Stimulated activated CD8-positive, alpha-beta memory T cell treated with anti-CD3 and anti-CD28 coated beads, Interleukin-4, amount 100 ng/mL, for 24 hours (primary cell): ENCODE measurements around the gene EFNA5.
"Not testable (repeated sequence)": the region's sequence is repeated elsewhere in the genome, so short reads cannot be mapped to it uniquely, and the experiment has no call there.

Source experiments
- DNase-seq: peaks from one replicate; pipeline ENCODE4 v3.0.0-alpha.2; 2020; ENCODE audit warnings: low read depth

The EFNA5 gene

DNA sequence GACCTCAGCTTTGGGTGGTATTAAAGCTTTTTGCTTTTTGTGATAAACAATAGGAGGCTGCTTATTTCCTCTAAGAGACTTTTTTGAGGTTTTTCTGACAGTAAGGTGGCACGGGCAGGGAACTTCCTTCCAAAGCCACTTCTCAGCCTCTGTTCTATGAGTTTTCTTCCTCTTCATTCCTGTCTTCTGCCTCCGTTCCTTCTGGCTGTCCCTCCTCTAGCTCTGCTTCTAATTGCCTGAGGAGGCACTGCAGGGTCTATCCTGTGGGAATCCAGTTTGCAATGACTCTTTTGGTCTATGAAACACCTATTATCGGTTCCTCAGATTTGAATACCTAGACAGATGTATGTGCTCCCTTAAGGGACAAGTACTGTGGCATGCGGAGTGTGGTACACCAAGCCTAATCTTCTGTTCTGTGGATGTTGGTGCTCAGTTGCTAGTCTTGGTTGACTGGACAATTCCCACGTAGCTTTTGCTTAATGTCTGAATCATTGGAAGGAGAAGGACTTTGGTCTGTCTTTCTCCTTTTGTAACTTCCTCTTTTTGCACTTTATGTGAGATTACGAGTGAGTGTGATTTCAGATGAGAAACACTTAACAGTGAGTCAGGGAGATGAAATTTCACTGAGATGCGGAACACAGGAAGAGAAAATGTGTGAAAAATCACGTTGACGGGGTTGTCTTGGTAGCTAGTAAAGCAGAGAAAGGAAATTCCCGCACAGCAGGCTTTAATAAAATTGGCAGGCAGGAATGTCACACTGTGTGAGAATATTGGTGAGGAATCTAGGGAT lies 305.2 kb downstream of the EFNA5 start:
- DNase-seq: no peak

DNA sequence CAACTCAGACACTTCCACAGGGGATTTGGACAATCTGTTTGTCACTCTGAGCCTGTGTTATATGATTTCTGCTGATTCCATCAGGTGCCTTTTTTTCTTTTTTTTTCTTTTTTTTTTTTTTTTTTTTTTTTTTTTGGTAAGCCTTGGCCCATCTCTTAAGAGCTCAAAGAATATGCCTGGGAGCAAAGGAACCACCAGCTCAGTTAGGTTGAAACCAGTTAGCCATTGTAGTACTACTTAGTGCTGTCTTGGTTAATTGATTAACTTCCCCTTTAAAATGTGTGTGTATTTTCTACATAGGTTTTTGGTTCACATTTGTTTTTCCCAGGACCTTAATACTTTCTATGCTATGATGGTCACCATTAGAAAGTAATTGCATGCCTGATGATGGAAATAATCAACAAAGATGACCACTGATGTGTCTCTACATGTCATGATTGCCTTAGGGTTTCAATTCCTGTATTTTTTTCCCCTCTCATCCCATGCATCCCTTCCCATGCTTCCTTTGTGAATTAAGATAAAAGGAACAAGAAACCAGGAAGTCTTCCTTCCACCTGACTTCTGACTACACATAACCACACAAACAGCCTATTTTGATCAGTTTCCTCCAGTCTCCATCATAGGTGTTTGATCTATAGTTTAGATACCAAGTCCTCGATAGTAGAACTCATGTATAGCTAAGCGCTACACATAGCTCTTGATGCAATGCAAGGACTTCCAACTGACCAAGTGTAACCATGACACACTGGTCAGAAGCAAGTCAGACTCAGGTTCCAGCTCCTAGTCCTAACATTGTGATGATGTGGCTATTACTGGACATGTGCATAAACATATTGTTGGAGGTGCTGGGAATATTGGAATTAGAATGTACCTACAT lies 306.1 kb downstream of the EFNA5 start:
- no peak for DNase-seq

GRCh38 chr5:107363768-107364167 lies 307.0 kb downstream of the EFNA5 start:
- DNase-seq: no peak

- no peak for DNase-seq
Measured at GRCh38 chr5:107361945-107362344, 308.8 kb downstream of the EFNA5 start.

DNA sequence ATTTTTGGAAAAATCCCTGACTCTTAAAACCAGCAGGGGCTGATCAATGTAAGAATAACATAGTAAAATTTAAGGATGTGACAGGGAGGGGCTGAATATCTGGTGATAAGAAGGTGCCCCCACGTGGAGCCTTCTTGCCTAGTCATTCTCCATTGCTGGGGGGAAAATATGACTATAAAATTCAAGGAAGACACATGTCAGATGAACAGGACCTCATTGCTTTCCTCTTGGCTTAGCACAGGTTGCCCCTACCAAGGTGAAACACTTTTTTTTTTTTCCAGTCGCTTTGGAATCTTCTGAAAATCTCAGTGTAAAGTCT lies 310.9 kb downstream of the EFNA5 start:
- no peak for DNase-seq

GRCh38 chr5:107359033-107359915 lies 311.5 kb downstream of the EFNA5 start:
- no peak for DNase-seq

DNA sequence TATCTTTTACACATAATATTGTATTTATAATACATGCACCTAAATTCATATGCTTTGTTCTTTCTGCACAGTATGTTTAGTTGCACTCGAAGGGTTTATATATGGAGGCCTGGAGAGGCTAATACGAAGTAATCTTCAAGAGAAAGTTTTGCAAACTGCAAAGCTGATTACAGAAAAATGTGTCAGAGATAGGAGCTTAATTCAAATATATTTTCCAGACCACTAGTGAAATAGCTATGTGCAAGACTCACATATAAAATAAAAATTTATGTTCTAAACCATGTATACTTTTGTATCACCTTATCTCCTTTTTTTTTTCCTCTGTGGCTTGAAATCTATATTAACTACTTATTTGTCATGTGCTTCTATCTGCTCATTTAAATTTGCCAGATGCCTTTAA lies 313.8 kb downstream of the EFNA5 start:
- no peak for DNase-seq

DNA sequence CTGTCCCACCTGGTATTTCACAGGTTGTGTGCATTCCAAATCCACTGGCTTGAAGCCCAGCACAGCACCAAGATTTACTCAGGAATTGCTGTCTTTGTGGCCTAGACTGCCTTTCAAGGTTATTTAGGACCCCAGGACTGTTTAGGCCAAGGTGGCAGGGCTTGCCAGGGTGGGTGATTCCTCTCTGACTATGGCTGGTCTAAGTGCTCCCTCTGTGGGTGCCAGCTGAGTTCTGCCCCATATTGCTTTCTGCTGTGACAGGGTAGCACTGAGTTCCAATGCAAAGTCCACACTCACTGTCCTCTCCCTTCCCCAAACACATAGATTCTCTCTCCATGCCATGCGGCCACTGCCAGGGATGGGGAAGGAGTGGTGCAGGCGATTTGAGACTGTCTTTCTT lies 318.2 kb downstream of the EFNA5 start:
- no peak for DNase-seq

- not testable (repeated sequence) for DNase-seq
Measured at GRCh38 chr5:107346580-107346979, 324.2 kb downstream of the EFNA5 start.

GRCh38 chr5:107342371-107342770 lies 328.4 kb downstream of the EFNA5 start:
- no peak for DNase-seq

- no peak for DNase-seq
Measured at GRCh38 chr5:107341376-107342084, 329.2 kb downstream of the EFNA5 start.

GRCh38 chr5:107340631-107341030 lies 330.1 kb downstream of the EFNA5 start:
- no peak for DNase-seq

- no peak for DNase-seq
Measured at GRCh38 chr5:107338335-107338734, 332.4 kb downstream of the EFNA5 start.

DNA sequence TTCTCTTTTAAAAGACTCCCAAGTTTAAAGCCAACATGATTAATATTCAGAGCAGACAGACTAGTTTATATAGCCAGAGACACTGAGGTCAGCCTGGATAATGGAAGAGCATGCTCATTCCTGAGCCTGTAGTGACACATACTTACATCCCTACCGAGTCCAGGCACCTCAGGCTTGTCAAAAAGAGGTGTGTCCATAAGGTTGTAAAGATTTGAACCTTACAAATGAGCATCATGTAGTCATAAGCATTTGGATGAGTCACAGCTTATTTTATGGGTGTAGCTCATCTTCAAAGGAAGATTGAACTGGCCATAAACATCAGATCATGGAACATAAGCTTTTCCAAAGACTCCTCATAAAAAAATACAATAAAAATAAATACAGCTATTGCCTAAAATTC lies 333.5 kb downstream of the EFNA5 start:
- DNase-seq: no peak

- no peak for DNase-seq
Measured at GRCh38 chr5:107331882-107332281, 338.9 kb downstream of the EFNA5 start.

- DNase-seq: no peak
Measured at GRCh38 chr5:107331312-107331711, 339.4 kb downstream of the EFNA5 start.

DNA sequence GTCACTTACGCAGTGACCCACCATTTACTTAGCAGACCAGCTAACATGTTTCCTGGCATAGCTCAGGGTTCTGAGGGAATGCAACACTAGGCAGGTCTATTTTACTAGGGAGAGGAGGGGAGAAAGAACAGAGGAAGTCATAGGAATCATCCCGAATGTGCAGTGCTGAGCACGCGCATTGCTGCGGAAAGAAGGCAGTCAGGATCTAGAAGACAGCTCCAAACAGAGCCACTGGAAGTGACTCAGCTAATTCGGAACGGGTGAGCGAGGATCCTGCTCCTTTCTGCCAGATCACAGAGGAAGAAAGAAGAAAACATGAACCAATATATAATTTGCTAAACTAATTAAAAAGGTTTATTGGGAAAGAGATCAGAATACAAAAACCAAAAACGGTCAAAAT lies 339.8 kb downstream of the EFNA5 start:
- DNase-seq: no peak

- DNase-seq: no peak
Measured at GRCh38 chr5:107329850-107330249, 340.9 kb downstream of the EFNA5 start.
